Measurements from ENCODE around the gene CMTM3. TPM values are rescaled to one million over a fixed set of nuclear protein-coding genes. Genes with fewer than 3 reads are reported as not detected.
A peak's percentile ranks its signal among the peaks of the same experiment; 100 is the strongest.
"Not testable (repeated sequence)": the region's sequence is repeated elsewhere in the genome, so short reads cannot be mapped to it uniquely, and the experiment has no call there.

The CMTM3 gene
- total RNA-seq, 1 experiment from 2014 or later: 47.9 TPM

DNA sequence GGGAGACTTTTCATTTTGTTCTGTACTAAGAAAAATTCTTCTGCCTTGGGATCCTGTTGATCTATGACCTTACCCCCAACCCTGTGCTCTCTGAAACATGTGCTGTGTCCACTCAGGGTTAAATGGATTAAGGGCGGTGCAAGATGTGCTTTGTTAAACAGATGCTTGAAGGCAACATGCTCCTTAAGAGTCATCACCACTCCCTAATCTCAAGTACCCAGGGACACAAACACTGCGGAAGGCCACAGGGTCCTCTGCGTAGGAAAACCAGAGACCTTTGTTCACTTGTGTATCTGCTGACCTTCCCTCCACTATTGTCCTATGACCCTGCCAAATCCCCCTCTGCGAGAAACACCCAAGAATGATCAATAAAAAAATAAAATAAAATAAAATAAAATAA, 27.1 kb downstream of the CMTM3 start:
- DNase-seq (ENCODE audit: low read depth): not testable (repeated sequence)

DNA sequence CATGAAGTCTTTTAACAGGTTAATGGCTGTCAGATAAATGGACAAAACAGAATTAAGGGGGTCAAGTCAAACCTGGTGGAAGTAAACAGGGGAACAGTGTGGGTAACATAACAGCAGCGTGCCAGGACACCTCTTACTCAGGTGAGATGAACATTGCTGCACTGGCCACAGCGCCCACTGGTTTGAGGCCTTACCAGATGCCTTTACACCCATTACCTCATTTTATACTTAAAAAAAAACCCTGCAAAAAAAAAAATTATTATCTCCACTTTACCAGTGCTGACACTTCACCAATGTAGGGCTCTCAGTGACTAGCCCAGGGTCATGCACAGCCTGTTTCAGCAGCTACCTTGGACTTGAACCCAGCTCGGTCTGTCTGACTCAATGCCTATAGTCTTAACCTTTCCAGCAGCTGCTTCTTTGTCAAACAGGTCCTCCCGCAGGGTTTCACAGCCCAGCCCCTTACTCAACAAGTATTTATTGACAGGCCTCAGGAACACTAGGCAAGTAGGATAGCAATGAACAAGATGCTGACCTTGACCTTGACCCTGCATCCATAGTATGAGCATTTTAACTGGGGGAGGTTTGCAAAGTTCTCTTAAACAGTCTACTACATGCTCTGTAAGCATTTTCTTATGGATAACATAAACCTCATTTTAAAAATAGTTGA, 30.2 kb downstream of the CMTM3 start:
- no peak for DNase-seq (ENCODE audit: low read depth)

DNA sequence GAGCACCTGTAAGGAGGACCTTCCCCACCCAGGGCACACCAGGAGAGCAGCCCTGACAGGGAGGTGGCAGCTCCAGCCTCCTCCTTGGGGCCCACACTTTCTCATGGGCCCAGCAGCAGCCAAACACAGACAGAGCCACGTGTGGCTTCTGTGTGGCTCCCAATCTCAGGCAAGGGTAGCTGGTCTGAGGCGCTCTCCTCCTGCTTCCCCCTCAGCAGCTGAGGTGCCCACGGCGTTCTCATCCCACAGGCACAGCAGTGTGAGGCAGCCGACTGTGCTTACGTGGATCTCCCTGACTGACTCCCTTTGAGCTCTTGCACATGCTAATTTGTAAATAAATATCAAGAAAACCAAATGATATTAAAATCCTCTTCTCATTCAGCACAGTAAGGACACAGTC, 30.9 kb downstream of the CMTM3 start:
- DNase-seq (ENCODE audit: low read depth): no peak

DNA sequence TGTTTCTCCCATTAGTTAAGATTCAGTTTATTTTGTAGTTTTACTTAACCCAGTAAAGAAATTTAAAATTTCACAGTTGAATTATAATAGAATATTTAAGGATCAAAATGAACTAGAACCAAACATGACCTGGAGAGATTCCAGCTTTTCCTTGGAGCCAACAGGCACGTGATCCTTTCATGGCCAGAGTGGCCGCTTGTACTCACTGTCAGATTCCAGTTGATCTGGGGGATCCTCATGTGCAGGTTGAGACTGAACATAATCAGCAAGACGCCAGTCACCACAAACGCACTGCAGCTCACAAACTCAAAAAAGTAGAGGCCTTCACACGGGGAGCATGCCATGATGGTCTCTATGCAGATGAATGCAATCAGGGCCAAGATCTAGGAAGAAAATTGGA, 31.7 kb downstream of the CMTM3 start:
- no peak for DNase-seq (ENCODE audit: low read depth)

DNA sequence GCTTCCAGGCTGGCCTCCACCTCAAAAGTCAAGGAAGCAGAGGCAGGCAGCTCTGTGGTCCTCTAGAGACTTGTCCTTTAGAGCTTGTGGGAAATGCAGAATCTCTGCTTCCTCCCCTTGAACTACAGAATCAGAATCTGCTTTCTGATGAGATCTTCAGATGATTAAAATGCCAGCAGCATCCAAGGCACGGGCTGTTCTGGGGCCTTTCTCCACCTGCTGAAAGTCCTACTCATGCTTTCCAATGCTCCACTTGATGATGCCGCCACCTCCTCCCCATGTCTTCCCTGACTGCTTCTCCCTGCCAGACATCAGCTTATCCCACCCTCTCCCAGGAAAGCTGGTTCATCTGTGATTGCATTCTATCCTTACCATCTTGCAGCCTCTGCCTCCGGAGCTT, 33.3 kb downstream of the CMTM3 start:
- no peak for DNase-seq (ENCODE audit: low read depth)

DNA sequence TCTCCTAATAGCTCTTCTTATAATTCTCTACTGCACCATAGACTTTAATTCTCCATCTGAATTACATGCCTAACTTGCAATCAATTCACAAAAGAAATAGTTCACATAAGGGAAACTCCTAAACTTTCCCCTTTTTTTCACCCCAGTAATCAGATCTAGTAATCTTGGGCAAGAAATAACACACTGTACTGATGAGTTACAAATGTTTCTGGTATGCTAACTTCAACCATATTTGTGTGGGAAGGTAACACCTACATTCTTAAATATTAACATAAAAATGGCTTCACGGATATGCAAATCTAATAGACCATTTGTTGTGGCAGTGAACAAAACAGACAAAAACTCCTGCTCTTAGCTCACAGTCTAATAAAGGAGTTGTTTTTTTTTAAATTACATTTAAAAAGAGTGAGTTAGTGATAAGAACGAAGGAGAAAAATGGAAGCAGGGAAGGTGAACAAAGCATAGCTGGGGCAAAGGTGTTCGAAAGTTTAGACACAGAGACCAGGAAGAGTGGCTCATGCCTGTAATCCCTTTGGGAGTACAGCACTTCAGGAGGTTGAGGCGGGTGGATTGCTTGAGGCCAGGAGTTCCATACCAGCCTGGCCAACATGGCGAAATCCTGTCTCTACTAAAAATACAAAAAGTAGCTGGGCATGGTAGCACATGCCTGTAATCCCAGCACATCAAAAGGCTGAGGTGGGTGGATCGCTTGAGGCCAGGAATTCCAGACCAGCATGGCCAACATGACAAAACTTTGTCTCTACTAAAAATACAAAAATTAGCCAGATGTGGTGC, 34.8 kb downstream of the CMTM3 start:
- DNase-seq (ENCODE audit: low read depth): no peak

DNA sequence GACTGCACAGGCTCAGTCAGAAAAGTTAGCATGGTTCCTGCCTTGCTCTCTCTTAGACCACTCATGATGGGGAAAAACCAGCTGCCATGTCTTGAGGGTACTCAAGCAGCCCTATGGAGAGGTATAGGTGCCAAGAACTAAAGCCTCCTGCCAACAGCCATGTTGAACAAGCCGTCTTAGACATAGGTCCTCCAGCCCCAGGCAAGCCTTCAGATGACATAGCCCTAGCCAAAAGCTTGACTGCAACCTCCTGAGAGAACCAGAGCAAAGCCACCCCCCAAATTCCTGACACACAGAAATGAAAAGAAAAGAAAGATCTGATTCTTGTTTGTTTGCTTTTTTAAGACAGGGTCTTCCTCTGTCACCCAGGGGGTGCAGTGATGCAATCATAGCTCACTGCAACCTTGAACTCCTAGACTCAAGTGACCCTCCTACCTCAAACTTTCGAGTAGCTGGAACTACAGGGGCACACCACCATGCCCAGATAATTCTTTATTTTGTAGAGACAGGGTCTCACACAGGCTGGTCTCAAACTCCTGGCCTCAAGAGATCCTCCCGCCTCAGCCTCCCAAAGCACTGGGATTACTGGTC, 36.3 kb downstream of the CMTM3 start:
- no peak for DNase-seq (ENCODE audit: low read depth)

DNA sequence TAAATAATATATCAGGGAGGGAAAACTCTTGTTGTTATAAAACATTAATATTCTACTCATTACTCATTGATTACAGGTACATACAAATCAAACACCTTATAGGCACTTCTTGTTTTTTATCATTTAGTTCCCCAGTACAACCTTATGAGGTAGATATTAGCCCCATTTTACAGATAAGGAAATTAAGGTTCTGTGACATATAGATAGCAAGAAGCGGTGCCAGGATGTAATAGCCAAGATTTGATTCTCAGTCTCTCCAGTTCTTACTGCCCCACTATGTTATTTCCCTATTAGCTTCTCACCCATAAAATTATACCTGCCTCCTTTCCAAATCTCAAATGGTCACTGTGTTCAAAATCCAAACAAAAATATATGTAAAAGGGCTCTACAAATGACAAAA, 36.9 kb downstream of the CMTM3 start:
- DNase-seq (ENCODE audit: low read depth): no peak

DNA sequence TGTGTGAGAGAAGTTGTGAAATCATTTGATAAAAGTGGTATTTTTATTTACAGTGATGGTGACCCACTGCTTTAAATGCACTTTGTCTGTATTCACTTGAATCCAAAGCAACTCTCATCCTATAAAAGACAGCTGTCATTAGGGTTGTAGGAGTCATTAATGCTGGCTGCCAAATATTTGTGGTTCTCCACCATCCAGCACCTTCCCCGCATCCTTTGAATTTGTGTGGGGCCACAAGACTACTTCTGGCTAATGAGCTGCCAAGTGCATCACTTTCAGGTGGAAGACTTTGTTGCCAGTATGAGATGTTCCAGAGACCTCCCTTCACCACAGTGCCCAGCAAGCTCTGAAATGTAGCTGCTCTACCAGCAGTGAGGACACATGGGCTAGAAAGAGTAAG, 43.4 kb downstream of the CMTM3 start:
- no peak for DNase-seq (ENCODE audit: low read depth)

DNA sequence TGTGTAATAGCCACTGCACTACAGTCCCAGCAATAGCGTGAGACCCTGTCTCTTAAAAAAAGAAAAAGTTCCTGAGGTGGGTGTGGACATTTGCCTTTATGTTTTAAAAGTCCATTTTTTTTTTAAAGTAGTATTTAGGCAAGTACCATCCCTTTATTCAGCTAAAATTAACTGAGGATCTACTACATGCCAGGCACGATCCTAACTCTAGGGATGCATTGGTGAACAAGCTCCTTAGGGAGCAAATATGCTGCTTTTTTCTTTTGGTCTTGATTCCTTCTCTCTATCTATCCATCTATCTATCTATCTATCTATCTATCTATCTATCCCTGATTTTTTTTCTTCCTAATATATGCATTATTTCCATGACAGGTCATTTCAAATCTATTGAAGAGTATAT, 44.7 kb downstream of the CMTM3 start:
- DNase-seq (ENCODE audit: low read depth): no peak

DNA sequence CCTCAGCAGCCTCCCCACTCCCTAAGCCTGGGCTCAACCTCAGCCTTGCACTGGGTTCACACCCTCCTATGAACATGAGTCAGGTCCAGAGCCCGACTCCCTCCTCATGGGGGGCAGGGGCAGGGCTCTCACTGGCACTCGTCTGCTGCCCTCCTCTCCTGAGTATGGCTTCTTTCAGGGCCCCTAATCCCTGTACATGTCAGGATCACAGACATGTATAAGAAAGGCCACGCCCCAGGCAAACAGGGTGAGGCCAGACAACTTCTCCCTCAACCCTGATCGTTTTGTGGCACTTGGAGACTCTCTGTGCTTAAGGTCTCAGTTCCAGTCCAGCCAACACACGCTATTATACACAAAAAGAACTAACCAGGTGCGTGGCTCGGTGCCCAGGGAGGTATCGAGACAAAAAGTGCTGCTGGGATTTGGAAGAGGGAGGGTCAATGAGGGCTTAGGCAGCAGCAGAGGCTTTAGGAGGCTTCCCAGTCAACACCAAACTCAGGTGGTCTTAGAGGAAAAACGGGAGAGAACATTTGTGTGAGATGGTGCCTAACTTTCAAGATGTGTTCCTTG, 45.2 kb downstream of the CMTM3 start:
- DNase-seq (ENCODE audit: low read depth): no peak

DNA sequence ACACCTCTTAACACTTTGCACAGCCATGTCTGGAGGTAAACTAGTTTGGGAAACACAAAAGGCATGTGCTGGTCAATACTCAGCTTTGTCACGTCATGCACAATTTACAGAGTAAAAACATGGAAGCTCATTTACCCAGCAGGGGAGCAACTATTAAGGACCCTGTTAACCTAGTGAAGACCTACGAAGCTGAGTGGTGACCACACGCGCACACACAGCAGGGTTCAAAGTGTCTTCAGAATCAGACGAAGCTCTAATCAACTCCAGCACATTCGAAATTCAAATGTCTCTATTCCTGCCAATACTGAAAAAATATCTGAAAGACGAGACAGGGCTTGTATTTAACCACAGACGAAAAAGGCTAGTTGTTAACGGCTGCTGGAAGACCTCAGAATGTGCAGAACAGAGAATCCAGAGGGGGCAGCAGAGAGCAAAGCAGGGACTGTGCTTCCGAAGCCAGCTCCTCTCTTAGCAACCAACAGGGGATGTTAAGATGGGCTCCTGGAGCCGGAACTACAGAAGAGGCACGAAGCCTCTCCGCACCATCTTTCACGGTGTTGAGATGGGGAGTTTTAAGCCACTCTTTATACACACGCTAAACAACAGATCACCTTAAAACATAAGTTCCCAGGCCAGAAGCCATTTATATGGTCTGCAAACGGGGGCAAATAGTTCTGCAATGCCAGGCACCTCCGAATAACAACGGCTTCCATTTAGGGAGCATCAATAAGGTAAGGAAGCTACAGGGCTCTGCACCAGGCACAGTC, 46.4 kb downstream of the CMTM3 start:
- peak; percentile 82 for DNase-seq (ENCODE audit: low read depth)

DNA sequence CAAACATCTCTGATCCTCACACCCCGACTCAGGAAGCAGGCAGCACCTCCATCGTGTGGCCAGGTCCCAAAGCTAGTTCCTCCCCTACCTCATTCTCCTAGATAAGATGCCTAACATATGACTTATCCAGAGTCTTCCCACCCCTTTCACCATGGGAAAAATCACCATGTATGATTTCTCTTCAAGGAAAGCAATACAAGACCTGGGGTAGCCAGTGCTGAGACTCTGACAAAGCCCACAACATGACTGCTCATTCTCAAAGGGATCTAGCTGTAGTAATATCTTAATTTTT, 46.9 kb downstream of the CMTM3 start:
- peak; percentile 11 for DNase-seq (ENCODE audit: low read depth)

DNA sequence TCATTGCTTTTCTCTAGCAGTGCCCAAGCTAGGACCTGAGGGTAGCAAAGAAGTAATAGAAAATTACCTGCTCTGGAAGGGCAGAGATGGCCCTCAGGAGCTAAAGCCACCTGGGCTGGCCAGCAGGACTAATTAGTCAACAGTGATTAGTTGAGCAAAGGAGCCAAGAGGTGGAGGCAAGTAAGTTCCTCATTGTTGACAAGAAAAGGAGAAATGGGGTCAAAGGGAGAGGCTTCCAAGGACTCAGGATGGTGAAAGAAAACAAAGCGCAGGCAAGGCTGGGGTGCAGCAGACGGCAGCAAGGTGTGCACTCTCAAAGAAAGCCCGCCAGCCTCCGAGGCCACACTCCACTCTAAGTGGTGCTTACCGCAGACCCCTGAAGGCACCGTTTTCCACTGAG, 47.5 kb downstream of the CMTM3 start:
- DNase-seq (ENCODE audit: low read depth): no peak

DNA sequence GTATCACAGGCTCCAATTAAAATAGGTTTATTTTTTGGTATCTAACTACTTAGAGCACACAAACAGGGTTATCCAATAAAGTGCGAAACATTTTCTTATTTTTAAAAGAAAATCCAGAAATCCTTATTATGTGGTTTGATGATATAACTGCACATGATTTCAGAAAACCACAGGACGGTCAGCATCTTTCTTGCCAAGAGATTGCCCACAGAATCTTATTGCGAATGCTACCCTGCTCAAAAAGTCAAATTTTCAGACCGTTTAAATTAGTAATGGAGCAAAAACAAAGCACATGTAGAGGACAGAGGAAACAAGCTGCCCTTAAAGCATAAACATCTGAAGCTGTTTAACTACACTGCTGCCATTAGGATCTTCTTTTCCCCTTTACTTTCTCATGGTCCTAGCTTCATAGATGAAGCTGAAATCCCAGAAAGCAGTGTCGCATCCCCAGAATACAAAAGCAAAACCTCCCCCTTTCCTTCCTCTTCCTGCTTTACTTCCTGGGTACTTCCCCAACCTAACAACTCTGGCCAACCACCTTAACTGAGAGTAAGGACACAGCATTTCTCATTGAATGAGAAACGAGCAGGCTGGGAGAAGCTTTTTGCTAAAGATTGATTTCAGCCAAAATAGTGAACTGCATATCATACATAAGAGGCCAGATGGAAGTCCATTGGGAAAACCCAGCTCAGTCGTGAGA, 48.3 kb downstream of the CMTM3 start:
- DNase-seq (ENCODE audit: low read depth): peak; percentile 27

DNA sequence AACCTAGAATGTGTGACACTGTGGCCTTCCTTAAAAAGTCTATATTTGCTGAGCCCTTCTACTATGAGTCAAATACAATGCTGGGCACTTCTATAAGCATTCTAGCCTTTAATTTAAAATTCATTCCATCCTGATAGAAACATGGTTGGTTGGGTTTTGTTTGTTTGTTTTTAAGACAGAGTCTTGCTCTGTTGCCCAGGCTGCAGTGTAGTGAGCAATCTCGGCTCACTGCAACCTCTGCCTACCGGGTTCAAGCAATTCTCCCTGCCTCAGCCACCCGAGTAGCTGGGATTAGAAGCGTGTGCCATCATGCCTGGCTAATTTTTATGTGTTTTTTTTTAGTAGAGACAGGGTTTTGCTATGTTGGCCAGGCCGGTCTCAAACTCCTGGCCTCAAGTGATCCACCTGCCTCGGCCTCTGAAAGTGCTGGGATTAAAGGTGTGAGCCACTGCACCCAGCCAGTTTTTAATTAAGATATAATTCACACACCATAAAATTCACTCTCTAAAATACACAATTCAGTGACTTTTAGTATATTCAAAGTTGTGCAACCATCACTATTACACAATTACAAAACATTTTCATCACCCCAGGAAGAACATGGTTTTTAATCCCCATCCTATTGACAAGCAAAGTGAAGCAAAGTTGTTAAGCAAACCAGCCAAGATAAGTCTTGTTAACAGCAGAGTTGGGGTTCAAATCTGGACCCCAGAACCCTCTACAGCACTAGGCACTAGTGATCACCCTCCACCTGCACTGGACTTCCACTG, 49.3 kb downstream of the CMTM3 start:
- no peak for DNase-seq (ENCODE audit: low read depth)

DNA sequence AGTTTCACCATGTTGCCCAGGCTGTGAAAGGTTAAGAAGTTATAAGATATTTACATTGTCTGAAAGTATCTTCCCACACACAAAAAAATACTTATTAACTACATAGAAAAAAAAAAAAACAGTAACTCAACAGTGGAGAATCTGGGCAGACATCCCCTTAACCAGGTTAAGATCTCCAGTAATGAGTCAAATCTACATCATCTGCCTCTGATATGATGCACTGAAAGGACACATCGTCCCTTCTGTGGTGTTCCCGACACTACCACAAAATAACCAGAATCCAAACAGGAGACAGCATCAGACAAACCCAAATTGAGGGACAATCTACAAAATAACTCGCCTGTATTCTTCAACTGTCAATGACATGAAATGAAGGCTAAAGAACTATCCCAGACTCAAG, 52.0 kb downstream of the CMTM3 start:
- DNase-seq (ENCODE audit: low read depth): no peak

DNA sequence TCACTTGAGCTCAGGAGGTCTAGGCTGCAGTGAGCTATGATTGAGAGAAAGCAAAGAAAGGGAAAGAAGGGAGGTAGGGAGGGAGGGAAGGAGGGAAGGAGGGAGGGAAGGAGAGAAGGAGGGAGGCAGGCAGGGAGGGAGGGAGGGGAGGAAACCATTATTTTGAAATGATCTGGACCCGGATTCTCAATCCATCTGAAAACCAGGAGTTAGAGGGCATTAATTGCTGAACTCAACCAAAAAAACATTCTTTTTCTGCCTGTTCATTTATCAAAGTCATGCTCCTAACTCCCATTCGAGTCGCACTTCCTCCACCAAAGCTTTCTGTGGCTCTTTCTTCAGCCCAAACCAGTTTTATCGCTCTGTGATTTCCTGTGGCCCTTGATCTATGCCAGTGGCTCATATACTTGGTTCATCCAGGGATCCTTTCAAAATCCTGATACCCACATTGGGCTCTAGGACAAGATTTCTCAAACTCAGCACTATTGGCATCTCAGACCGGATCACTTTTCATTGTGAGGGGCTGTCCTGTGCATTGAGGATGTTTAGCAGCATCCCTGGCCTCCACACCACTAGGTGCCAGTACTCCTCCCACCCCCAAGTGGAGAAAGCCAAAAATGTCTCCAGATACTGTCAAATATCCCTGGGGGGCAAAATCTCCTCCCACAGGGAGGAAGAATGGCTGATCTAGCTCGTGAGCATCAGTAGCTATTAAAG, 53.8 kb downstream of the CMTM3 start:
- no peak for DNase-seq (ENCODE audit: low read depth)

DNA sequence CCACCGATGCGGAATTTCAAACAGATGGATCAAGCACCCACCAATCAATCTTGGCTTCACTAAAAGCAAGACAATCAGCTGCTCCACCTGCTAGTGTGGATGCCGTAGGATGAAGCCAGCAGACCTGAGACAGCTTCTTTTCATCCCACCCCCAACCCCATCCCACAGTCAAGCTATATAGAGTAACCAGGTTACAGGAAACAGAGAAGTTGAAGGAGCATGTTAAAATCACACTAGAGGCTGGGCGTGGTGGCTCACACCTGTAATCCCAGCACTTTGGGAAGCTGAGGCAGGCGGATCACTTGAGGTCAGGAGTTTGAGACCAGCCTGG, 54.3 kb downstream of the CMTM3 start:
- DNase-seq (ENCODE audit: low read depth): no peak
